ENCODE measurements around the gene GNA12.

- TF ChIP-seq CTCF (IDR thresholded peaks at IDR 0.05) (no peak), POLR2A (IDR thresholded peaks at IDR 0.05) (no peak)
Observed at GRCh38 chr7:2787251-2787951, 56.7 kb downstream of the GNA12 start.
